ENCODE results near the gene NOTO.

Gene NOTO

DNA sequence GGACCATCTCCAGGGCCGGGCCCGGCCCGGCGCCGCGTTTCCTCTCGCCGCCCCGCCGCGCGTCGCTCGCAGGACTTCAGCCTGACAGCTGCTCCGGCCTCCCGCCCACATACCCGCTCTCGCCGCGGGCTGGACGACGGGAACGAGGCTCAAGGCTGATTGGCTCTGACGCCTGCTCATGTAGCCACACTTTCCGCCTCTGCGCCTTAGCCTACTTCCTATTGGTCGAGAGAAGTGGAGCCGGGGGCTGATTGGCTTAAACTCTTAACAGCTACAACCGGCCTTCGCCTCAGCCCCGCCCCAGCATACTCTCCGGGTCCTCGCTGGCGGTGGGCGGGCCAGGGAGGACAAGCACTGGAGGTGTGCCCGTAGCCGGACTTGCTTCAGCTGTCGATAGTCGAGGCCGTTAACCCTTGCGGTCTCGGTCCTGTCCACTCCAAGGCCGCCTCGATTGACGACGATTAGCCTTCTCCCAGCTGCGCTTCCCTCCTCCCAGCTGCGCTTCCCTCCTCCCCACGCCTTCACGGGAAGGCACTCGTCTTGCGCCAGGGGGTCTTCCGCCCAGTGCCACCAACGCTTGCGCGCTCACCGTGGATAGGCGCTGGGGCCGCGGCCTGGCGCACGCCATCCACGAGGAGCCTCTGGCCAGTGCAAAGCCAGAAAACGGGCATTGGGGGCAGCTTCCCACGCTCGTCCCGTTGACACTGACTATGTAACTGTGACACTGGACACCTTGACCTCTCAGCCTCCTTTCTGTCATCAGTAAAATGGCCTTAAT, 31.0 kb downstream of the NOTO start, which contains the start of gene PRADC1:
PRADC1 (minus strand) TSS at position 86 of the 778 bp plus-strand sequence; CDS start at position 7, 79 bp downstream.
- peak within 1 kb of the TSS; percentile 89 for H3K27ac ChIP-seq
- TF ChIP-seq, protein P1, sequence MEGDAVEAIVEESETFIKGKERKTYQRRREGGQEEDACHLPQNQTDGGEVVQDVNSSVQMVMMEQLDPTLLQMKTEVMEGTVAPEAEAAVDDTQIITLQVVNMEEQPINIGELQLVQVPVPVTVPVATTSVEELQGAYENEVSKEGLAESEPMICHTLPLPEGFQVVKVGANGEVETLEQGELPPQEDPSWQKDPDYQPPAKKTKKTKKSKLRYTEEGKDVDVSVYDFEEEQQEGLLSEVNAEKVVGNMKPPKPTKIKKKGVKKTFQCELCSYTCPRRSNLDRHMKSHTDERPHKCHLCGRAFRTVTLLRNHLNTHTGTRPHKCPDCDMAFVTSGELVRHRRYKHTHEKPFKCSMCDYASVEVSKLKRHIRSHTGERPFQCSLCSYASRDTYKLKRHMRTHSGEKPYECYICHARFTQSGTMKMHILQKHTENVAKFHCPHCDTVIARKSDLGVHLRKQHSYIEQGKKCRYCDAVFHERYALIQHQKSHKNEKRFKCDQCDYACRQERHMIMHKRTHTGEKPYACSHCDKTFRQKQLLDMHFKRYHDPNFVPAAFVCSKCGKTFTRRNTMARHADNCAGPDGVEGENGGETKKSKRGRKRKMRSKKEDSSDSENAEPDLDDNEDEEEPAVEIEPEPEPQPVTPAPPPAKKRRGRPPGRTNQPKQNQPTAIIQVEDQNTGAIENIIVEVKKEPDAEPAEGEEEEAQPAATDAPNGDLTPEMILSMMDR (conservative IDR thresholded peaks at IDR 0.05; ENCODE audit: low read depth), result no peak

DNA sequence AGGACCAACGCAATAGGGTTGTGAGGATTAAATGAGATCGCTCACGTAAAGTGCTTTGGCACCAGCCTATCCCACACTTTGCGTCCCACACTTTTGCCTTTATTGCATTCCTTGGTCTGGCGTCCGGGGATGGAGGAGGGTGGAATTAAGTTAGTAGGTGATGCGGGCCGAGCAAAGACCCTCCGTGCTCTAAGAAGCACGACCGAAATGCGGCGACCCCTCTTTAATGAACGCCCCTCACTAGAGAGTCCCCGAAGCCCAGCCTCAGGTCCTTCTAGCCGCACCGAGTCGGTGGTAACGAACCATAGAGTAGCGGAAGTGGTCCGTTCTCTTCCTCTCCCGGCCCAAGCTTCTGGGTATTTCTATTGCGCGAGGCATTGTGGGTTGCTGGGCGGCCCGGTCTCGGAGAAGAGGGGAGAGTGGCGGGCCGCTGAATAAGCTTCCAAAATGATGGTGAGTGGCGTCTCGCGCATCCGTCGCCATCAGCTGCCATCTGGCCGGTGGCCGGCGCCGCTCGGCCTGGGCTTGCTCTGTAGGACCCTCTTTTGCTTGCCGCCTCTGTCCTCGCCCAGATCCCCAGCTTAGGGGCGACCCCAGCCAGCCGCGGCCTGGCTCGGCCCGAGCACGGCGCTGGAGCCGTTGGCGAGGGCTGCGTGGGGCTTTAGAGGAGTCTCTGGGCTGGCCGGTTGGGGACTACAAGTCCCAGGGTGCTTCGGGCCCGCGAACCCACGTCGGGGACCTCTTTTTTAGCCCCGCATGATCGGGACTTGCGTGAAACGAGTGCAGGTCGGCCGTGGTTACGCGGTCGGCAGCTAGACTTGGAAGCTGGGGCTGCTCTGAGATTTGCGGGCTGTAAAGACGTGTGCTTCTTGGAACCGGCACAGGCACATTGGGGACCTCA, 31.8 kb downstream of the NOTO start, which contains the start of gene CCT7:
CCT7 (plus strand) TSS at position 377 of the 901 bp plus-strand sequence; CDS start at position 448, 71 bp downstream.
- TF ChIP-seq, protein P1 (conservative IDR thresholded peaks at IDR 0.05; ENCODE audit: low read depth), result no peak
- POLR2A ChIA-PET (ENCODE audit: low non-redundant PET), result interaction anchor here (0.6 to 2.1 kb wide), 6 partner anchors 10 to 503 kb away, joined by 3 to 12 read pairs (median 4); partner anchors contain the start of gene TPRKB
- peak; percentile 82 for DNase-seq (ENCODE audit: low spot score)
- H3K27ac ChIP-seq, result peak within 1 kb of the TSS; percentile 89
- CTCF ChIA-PET, result interaction anchor here (1.4 to 1.5 kb wide), 2 partner anchors 22 to 26 kb away, joined by 3 to 5 read pairs; no protein-coding TSS in a partner anchor

More for the DNA sequence above, 31.0 kb downstream of the NOTO start, which contains the start of gene PRADC1:
- peak; percentile 99 for DNase-seq (ENCODE audit: low spot score)
- POLR2A ChIA-PET (ENCODE audit: low non-redundant PET), result interaction anchor here (0.6 to 2.1 kb wide), 6 partner anchors 11 to 504 kb away, joined by 3 to 12 read pairs (median 4); partner anchors contain the start of gene TPRKB
- CTCF ChIA-PET, result interaction anchor here (0.6 to 1.5 kb wide), 4 partner anchors 21 to 621 kb away, joined by 3 to 8 read pairs (median 4); no protein-coding TSS in a partner anchor

DNA sequence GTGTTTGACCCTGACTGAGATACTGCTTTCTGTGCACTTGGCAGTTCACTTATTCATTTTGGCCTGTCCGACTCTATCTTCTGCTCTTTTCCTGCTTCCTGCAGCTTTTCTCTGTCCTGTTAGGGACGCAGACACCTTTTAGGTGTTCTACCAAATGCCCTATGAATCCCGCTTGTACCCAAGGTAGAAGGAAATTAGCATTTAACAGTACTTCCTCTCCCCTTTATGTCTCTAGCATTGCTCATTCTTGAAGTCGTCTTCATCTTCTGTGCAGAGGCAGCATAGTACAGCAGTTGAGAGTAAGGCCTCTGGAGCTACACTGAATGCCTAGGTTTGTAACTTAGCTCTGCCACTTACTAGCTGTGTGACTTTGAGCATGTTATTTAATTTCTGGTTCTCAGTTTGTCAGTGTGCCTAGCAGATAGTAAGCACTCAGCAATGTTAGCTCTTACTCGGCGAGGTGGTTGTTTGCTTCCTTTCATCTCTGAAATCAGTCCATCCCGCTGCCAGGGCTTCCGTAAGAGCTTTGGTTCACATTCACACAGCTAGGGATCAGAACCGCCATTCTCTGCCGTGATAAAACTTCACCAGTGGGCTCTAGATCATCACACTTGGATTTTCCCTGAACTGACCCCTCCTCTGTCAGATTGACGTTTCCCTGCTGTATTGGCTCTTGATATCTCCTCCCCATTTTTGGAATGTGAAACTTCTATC, 33.1 kb downstream of the NOTO start:
- ChIA-PET CTCF (interaction anchor here (0.6 to 1.1 kb wide), 5 partner anchors 10 to 1690 kb away, joined by 3 to 4 read pairs (median 3); no protein-coding TSS in a partner anchor), POLR2A (ENCODE audit: low non-redundant PET) (interaction anchor here (0.6 kb wide), 1 partner anchor 32 kb away, joined by 3 read pairs; no protein-coding TSS in a partner anchor)
- TF ChIP-seq, protein P1 (conservative IDR thresholded peaks at IDR 0.05; ENCODE audit: low read depth), result no peak
- no peak for DNase-seq (ENCODE audit: low spot score)
- no peak overlapping the region for H3K27ac ChIP-seq

DNA sequence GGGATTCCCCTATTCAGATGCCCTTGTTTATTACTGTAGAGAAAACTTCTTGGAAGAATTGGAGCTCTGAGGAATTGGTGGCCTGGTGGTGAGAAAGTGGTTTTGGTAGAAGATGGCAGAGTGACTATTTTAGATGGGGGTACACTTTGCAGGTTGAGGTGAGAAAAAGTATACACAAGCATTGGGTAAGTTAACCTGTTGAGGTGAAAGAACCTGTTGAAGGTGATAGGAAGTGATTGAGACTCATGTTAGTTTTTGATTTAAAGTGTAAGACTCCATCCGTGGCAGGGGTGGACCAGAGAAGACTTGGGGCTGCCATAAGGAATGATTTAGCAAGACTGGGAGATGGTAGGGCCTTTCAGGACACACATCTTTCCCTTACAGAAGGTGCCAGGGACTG, 34.8 kb downstream of the NOTO start:
- DNase-seq (ENCODE audit: low spot score), result no peak
- H3K27ac ChIP-seq, result no peak overlapping the region
- TF ChIP-seq, protein P1 (conservative IDR thresholded peaks at IDR 0.05; ENCODE audit: low read depth), result no peak
- ChIA-PET CTCF (no interaction called here), POLR2A (ENCODE audit: low non-redundant PET) (no interaction called here)

DNA sequence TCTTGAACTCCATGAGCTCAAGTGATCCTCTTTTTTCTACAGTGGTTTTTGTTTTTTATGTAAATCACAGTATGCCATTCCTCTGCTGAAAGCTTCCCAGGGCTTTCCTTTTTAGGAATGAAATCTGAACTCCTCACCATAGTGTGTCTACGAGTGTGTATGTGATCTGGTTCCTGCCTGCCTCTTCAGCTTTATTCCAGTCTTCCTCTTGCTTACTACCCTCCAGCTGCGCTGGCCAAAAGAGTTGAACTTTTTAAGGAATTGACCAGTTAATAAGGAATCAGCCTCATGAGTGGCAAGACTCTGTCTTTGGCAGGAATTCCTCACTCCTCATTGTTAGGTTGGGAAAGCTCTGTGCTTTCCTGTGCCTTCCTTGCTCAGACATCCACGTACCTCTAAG, 35.8 kb downstream of the NOTO start:
- no peak overlapping the region for H3K27ac ChIP-seq
- CTCF ChIA-PET, result interaction anchor here (1.3 kb wide), 1 partner anchor 22 kb away, joined by 4 read pairs; no protein-coding TSS in a partner anchor
- POLR2A ChIA-PET (ENCODE audit: low non-redundant PET), result no interaction called here
- DNase-seq (ENCODE audit: low spot score), result no peak
- TF ChIP-seq, protein P1 (conservative IDR thresholded peaks at IDR 0.05; ENCODE audit: low read depth), result no peak
